ENCODE measurements around the gene CSH1. TPM values are rescaled to one million over a fixed set of nuclear protein-coding genes. Genes with fewer than 3 reads are reported as not detected.
"Not testable (repeated sequence)": the region's sequence is repeated elsewhere in the genome, so short reads cannot be mapped to it uniquely, and the experiment has no call there.

The CSH1 gene
- polyA plus RNA-seq, 2 of the 4 experiments (the other 2 are of a cell fraction) = not detected

- DNase-seq (ENCODE audit: low read depth in 1 of 2, low spot score in 1 of 2); H3K4me1 ChIP-seq; POLR2A ChIA-PET; FAIRE-seq; H3K4me3 ChIP-seq; H3K4me2 ChIP-seq; H3K27ac ChIP-seq; H3K9me3 ChIP-seq: not testable (repeated sequence)
- CTCF ChIA-PET = interaction anchor here (1.1 to 7.7 kb wide), 6 partner anchors 11 to 412 kb away, joined by 3 to 90 read pairs (median 34); partner anchors contain the start of gene GH2
- peak in 1 of 2 experiments; percentile 58; a peak in 3 of 6 replicates for ATAC-seq
- 38% methylated on average over 9 of the region's 9 CpGs for WGBS (ENCODE audit: missing lambda C conversion rate)
- peak; percentile 86 for TF ChIP-seq MAFK (IDR thresholded peaks at IDR 0.05; ENCODE audit: partially characterized antibody)
These were observed 26.7 kb downstream of the CSH1 start for GRCh38 chr17:63869491-63870291.

- ATAC-seq = peak; percentile 82
- H3K4me2 ChIP-seq; POLR2A ChIA-PET; H3K4me3 ChIP-seq; H3K9me3 ChIP-seq; H3K4me1 ChIP-seq; H3K27ac ChIP-seq; DNase-seq (ENCODE audit: low read depth in 1 of 2, low spot score in 1 of 2); FAIRE-seq: not testable (repeated sequence)
- CTCF ChIA-PET = interaction anchor here (0.6 to 7.7 kb wide), 26 partner anchors 8 to 622 kb away, joined by 3 to 90 read pairs (median 5); partner anchors contain the start of genes CSHL1, GH1, GH2 and SMARCD2
- WGBS (ENCODE audit: missing lambda C conversion rate) = 59% methylated on average over 7 of the region's 7 CpGs
These were observed 29.7 kb downstream of the CSH1 start for GRCh38 chr17:63866625-63867024.

GRCh38 chr17:63859257-63859656, 37.1 kb downstream of the CSH1 start:
- DNase-seq (ENCODE audit: low read depth in 1 of 2, low spot score in 1 of 2) (no peak), ATAC-seq (no peak), FAIRE-seq (no peak)
- no peaks in the 10 kb centered on the region for H3K9me3 ChIP-seq
- no peak overlapping the region for H3K27ac ChIP-seq
- no peaks in the 10 kb centered on the region for H3K4me1 ChIP-seq
- ChIA-PET CTCF (interaction anchor here (0.6 to 5.2 kb wide), 13 partner anchors 9 to 561 kb away, joined by 3 to 91 read pairs (median 6); partner anchors contain the start of genes CSHL1, GH1 and SMARCD2), POLR2A (no interaction called here)
- TF ChIP-seq E2F6 (IDR thresholded peaks at IDR 0.05; ENCODE audit: borderline replicate concordance, low read depth) (no peak), PBX3 (IDR thresholded peaks at IDR 0.05) (no peak), REST (IDR thresholded peaks at IDR 0.05) (no peak), RFX5 (IDR thresholded peaks at IDR 0.05) (no peak), MAZ (IDR thresholded peaks at IDR 0.05; ENCODE audit: borderline replicate concordance, low read depth, low read length) (no peak), ZC3H11A (IDR thresholded peaks at IDR 0.05) (no peak), FOSL2 (IDR thresholded peaks at IDR 0.05) (no peak), FOSL2 (CRISPR knock-in tag; IDR thresholded peaks at IDR 0.05) (no peak), KDM5A (IDR thresholded peaks at IDR 0.05) (no peak), RNF2 (IDR thresholded peaks at IDR 0.05; ENCODE audit: borderline replicate concordance, low read depth) (no peak)
- no peak overlapping the region for H3K4me2 ChIP-seq
- WGBS (ENCODE audit: missing lambda C conversion rate) = 25% methylated on average over 3 of the region's 3 CpGs
- H3K4me3 ChIP-seq = no peak overlapping the region

- CTCF ChIA-PET = interaction anchor here (0.7 to 4.7 kb wide), 2 partner anchors 10 to 23 kb away, joined by 3 to 46 read pairs; no protein-coding TSS in a partner anchor
- WGBS (ENCODE audit: missing lambda C conversion rate) = 83% methylated on average over 8 of the region's 8 CpGs
- FAIRE-seq; H3K9me3 ChIP-seq; H3K4me3 ChIP-seq; H3K27ac ChIP-seq; H3K4me2 ChIP-seq; ATAC-seq; DNase-seq (ENCODE audit: low read depth in 1 of 2, low spot score in 1 of 2); H3K4me1 ChIP-seq; POLR2A ChIA-PET: not testable (repeated sequence)
These were observed 39.9 kb downstream of the CSH1 start for GRCh38 chr17:63856425-63856824.

All from A549 (cell line).